ENCODE data around the gene TFF3.
A peak's percentile ranks its signal among the peaks of the same experiment; 100 is the strongest.

The TFF3 gene

GRCh38 chr21:42346866-42347600 is 31.8 kb upstream of the TFF3 start:
- no peak for DNase-seq (ENCODE audit: low read depth)

GRCh38 chr21:42346441-42346840 is 31.2 kb upstream of the TFF3 start:
- DNase-seq (ENCODE audit: low read depth), result no peak

- DNase-seq (ENCODE audit: low read depth), result no peak
Measured at GRCh38 chr21:42344631-42345030, 29.4 kb upstream of the TFF3 start.

GRCh38 chr21:42343963-42344510 is 28.8 kb upstream of the TFF3 start:
- DNase-seq (ENCODE audit: low read depth), result no peak

GRCh38 chr21:42343556-42343955 is 28.3 kb upstream of the TFF3 start:
- DNase-seq (ENCODE audit: low read depth), result no peak

GRCh38 chr21:42343101-42343500 is 27.9 kb upstream of the TFF3 start:
- DNase-seq (ENCODE audit: low read depth), result no peak

GRCh38 chr21:42341776-42342542 is 26.8 kb upstream of the TFF3 start:
- no peak for DNase-seq (ENCODE audit: low read depth)

- DNase-seq (ENCODE audit: low read depth), result no peak
Measured at GRCh38 chr21:42340187-42341050, 25.2 kb upstream of the TFF3 start.

GRCh38 chr21:42338729-42339715 is 23.8 kb upstream of the TFF3 start:
- no peak for DNase-seq (ENCODE audit: low read depth)

GRCh38 chr21:42337830-42338728 is 22.9 kb upstream of the TFF3 start:
- peak; percentile 15 for DNase-seq (ENCODE audit: low read depth)

GRCh38 chr21:42337276-42337675 is 22.1 kb upstream of the TFF3 start:
- DNase-seq (ENCODE audit: low read depth), result no peak

GRCh38 chr21:42336054-42336453 is 20.8 kb upstream of the TFF3 start:
- peak; percentile 3 for DNase-seq (ENCODE audit: low read depth)

GRCh38 chr21:42332557-42333317 is 17.5 kb upstream of the TFF3 start:
- no peak for DNase-seq (ENCODE audit: low read depth)

GRCh38 chr21:42331660-42332059 is 16.5 kb upstream of the TFF3 start:
- DNase-seq (ENCODE audit: low read depth), result no peak

GRCh38 chr21:42330380-42331371 is 15.5 kb upstream of the TFF3 start:
- no peak for DNase-seq (ENCODE audit: low read depth)

- no peak for DNase-seq (ENCODE audit: low read depth)
Measured at GRCh38 chr21:42324896-42325295, 9.7 kb upstream of the TFF3 start.

GRCh38 chr21:42321845-42322244 is 6.6 kb upstream of the TFF3 start:
- DNase-seq (ENCODE audit: low read depth), result no peak

GRCh38 chr21:42321231-42321630 is 6.0 kb upstream of the TFF3 start:
- DNase-seq (ENCODE audit: low read depth), result no peak

All from amniotic epithelial cell (primary cell).